Activated naive CD8-positive, alpha-beta T cell treated with anti-CD3 and anti-CD28 coated beads, Interleukin-2, amount 50 U/mL, for 16 hours (primary cell): Measurements from ENCODE around the gene TMPRSS12.
"Not testable (repeated sequence)": the region's sequence is repeated elsewhere in the genome, so short reads cannot be mapped to it uniquely, and the experiment has no call there.

Source experiments
- DNase-seq: peaks from one replicate; pipeline ENCODE4 v3.0.0-alpha.2; 2020; ENCODE audit warnings: low read depth, low spot score

The TMPRSS12 gene

DNA sequence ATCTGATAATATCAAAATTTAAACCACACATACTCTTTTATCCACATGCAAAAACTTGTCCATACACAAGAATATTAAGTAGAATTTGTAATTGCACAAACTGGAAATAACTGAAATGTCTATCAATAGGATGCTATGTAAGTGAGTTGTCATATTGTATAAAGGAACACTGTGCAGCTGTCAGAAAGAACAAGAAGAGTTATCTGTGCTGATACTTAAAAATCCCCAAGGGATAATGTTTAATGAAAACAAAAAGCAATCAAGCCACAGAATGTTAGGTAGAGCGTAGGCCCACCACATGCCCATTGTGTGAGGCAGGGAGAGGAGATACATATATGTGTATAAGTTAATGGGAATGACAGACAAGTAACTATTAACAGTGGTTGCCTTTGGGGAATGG lies 83.7 kb downstream of the TMPRSS12 start:
- DNase-seq, result no peak

DNA sequence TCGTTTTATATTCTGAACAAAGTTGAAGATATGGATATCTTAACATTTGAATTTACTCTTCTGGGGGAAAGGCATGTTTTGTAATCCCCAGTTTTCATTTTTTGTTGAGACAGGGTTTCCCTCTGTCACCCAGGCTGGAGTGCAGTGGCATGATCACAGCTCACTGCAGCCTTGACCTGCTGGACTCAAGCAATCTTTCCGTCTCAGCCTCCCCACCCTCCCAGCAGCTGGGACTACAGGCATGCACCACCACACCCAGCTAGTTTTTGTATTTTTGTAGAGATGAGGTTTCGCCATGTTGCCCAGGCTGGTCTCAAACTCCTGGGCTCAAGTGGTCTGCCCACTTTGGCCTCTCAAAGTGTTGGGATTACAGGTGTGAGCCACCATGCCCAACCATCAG lies 84.2 kb downstream of the TMPRSS12 start:
- DNase-seq, result not testable (repeated sequence)

DNA sequence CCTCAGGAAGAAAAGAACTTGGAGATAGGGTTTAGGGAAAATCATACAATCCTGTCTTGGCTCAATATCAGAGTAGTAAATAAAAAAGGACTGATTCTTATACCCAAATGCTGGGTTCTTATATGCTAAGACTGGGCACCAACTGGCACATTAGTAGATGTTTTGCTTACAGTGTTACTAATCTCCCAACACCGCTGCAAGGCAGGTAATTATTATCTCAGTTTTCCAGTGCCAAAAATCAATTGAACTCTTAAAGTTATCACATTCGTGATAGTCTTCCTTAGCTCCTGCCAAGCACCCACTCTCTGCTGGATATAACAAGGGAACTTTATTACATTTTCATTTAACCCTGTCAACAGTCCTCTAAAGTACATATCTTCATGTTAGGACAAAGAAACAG lies 84.6 kb downstream of the TMPRSS12 start:
- no peak for DNase-seq

DNA sequence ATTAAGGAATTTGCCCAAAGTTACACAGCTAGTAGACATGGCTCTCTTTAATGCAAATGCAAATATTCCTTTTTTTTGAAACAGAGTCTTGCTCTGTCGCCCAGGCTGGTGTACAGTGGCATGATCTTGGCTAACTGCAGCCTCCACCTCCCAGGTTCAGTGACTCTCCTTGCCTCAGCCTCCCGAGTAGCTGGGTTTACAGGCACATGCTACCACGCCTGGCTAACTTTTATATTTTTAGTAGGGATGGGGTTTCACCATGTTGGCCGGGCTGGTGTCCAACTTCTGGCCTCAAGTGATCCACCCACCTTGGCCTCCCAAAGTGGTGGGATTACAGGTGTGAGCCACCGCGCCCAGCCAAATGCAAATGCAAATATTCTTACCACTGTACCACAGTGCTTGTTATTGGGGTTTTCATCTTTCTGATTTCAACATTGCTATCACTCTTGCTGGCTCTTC lies 85.1 kb downstream of the TMPRSS12 start:
- DNase-seq, result no peak

DNA sequence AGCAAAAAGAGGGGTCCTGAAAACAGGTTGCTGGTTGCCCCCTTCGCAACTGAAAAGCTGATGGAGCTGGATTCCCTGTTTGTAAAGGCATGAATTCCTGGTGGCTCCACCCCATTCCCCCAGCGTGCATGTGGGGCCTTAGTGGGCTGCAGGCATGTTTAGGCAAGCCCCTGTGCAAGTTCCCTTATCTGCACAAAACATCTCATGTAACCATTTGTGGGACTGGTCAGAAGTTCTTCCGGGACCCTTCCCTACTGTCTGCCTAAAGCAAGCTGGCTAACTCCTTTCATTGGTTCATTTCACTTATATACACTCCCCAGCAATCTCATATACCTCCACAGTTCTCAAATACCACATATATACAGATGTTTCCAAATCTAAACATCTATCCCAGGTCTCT lies 85.7 kb downstream of the TMPRSS12 start:
- no peak for DNase-seq

DNA sequence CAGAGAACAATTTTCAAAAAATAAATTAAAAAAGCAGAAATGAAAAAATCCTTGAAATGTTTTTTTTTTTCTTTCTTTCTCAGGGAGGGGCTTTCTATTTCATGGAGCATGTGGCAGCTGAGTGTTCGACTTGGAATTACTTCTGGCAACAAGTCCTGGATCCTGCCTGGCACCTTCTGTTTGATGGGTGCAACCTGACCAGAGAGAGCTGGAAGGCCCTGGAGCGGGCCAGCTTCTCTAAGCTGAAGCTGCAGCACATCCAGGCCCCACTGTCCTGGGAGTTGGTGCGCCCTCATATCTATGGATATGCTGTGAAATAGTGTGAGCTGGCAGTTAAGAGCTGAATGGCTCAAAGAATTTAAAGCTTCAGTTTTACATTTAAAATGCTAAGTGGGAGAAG lies 87.1 kb downstream of the TMPRSS12 start:
- DNase-seq, result no peak

DNA sequence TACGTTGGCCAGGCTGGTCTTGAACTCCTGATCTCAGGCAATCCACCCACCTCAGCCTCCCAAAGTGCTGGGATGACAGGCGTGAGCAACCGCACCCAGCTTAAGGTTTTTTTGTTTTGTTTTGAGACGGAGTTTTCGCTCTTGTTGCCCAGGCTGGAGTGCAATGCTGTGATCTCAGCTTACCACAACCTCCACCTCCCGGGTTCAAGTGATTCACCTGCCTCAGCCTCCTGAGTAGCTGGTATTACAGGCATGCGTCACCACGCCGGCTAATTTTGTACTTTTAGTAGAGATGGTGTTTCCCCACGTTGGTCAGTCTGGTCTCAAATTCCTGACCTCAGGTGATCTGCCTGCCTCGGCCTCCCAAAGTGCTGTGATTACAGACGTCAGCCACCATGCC lies 87.8 kb downstream of the TMPRSS12 start:
- DNase-seq, result not testable (repeated sequence)

DNA sequence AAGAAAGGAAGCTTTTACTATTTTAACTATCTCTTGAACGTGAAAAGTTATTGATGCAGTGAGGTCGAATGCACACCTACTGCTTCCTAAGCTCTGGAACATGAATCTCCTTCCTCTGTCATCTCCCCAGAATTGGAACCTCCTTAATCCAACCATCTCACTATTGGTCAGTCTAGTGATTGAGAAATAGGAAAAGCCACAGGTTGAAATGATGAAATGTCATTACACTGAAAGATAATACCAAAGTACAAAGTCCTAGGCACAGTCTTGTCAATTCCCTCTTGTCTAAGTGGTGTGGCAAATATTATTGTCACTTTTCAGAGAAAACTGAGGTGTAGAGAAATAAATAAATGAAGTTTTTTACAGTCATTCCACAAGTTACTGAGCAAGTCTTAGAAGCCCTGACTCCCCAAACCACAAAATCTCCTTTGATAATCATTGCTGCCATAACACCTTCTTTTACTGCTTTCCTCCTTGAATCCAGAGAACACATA lies 90.1 kb downstream of the TMPRSS12 start:
- DNase-seq, result no peak

DNA sequence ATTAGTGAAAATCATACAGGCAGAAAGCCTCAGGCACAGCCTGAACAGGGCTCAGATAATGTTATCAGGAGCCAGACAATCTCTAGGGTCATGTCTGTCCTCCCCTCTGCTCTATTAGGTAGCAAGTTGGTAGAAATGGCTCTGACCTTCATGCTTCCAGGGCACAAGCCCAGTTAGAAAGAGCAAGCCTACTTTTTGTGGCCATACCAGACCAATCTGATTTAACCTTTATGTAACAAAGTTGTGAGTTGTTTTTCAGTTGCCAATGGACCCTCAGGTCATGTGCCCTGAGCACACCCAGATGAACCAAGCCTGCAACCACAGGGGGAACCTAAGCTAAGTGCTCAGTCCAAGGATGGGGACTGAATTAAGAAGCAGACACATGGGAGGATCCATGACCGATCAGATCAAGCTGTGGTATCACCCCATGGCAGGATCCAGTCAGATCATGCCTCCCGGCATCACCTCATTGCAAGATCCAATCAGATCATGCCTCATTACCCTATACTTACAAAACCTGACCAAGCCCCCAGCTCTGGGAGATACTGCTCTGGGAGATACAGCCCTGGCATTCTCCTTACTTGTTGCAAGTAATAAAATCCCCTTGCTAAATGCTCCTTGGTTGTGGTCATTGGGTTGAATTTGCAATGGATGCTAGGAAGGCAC lies 90.9 kb downstream of the TMPRSS12 start:
- DNase-seq, result no peak

DNA sequence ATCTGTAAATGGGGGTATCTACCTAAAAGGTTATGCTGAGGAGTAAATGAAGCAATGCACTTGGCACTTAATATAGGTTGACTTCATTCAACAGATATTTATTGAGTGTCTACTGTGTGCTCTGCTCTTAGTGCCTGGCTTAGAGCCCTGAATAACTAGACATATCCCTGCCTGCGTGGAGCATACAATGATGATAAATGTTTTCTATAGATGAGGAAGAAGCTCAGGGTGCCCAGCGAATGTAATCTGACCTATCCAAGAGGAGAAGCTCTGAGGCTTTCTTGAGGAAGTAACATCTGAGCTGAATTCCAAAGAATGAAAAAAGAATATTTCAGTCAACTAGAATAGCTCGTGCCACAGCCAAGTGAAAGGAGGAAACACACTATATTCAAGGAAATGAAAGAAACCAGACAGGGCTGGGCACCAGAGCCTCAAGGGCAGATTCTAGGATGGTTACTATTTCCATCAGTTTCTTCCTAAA lies 91.7 kb downstream of the TMPRSS12 start:
- DNase-seq, result no peak

DNA sequence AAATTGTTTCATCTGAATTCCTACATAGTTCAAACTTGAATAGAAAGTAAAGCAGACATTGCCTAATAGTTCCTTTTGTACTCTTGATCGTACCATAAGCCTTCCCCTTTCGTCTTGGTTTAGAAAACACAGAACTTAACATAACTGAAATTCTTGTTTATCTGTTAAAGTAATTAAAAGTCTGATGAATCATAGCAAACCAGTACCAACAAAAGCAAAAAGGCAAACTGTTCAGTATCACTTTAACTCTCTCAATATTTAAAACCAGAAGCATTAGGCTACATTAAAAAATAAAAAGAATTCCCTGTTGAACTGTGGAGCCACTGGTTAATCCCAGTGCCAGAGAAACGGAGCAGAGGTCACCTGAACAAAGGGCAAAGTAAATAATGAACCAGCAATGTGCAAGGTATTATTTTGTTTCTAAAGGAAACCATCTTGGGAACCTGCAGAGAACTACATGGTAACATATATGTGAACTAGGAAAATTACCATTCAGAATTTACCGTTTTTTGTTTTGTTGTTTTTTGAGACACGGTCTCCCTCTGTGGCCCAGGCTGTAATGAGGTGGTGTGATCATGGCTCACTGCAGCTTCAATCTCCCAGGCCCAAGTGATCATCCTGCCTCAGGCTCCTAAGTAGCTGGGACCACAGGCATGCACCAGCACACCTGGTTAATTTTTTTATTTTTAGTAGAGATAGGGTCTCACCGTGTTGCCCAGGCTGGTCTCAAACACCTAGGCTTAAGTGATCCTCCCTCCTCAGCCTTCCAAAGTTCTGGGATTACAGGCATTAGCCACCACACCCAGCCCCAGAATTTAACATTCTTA lies 92.5 kb downstream of the TMPRSS12 start:
- DNase-seq, result no peak

DNA sequence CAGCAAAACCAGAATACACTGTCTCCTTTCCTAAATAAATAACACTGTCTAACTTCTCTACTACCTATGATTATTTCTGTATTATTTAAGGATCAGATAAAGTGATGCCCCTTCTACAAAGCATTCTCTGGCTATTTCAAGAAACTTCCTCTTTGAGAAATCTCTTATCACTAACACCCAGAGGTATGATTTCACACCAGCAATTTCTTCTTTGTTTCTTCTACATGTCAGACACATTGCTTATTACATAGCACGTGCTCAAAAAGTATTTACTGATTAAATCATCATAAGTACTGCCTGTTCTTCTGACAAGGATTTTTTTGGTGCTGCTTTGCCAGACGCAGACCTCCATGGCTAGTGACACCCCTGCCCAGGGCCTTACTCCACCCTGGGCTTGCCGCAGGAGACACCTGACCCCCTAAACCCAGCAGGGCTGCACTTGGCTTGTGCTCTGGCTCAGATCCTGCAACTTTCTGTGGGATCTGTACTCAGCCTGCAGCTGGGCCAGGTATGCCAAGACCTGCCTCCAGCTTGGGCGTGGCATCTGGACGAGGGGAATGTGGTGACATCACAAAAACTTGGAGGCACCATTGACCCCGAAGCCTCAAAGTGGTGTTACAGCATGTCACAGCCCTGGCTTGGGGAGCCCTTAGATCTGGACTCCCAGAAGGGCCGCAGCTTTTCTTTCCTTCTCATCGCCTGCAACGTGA lies 94.2 kb downstream of the TMPRSS12 start:
- no peak for DNase-seq
